GM21367 (cell line): ENCODE measurements around the gene RNF175.

Experiments used
- ATAC-seq: cut with Tn5 transposase; IDR thresholded peaks from one replicate; pipeline ENCODE4 v1.9.1; 2021; ENCODE audit not compliant: unreplicated experiment

RNF175 gene

GRCh38 chr4:153785910-153786721 is 26.3 kb upstream of the RNF175 start:
- no peak for ATAC-seq

- no peak for ATAC-seq
Observed at GRCh38 chr4:153784166-153784699, 24.4 kb upstream of the RNF175 start.

GRCh38 chr4:153782581-153782980 is 22.8 kb upstream of the RNF175 start:
- ATAC-seq = no peak

GRCh38 chr4:153781717-153782416 is 22.0 kb upstream of the RNF175 start:
- no peak for ATAC-seq

- no peak for ATAC-seq
Observed at GRCh38 chr4:153781280-153781679, 21.5 kb upstream of the RNF175 start.

- ATAC-seq = no peak
Observed at GRCh38 chr4:153780876-153781275, 21.1 kb upstream of the RNF175 start.

- no peak for ATAC-seq
Observed at GRCh38 chr4:153780221-153780620, 20.4 kb upstream of the RNF175 start.

GRCh38 chr4:153778383-153778782 is 18.6 kb upstream of the RNF175 start:
- ATAC-seq = no peak

- ATAC-seq = no peak
Observed at GRCh38 chr4:153777421-153777820, 17.6 kb upstream of the RNF175 start.

- no peak for ATAC-seq
Observed at GRCh38 chr4:153776601-153777000, 16.8 kb upstream of the RNF175 start.

- ATAC-seq = no peak
Observed at GRCh38 chr4:153773236-153773690, 13.4 kb upstream of the RNF175 start.

- no peak for ATAC-seq
Observed at GRCh38 chr4:153771046-153771445, 11.2 kb upstream of the RNF175 start.

- no peak for ATAC-seq
Observed at GRCh38 chr4:153766758-153767157, 6.9 kb upstream of the RNF175 start.

GRCh38 chr4:153765894-153766293 is 6.1 kb upstream of the RNF175 start:
- ATAC-seq = no peak

- ATAC-seq = no peak
Observed at GRCh38 chr4:153764601-153765368, 5.0 kb upstream of the RNF175 start.

GRCh38 chr4:153763404-153763803 is 3.6 kb upstream of the RNF175 start:
- ATAC-seq = no peak

- ATAC-seq = no peak
Observed at GRCh38 chr4:153758688-153759406, 977 bp downstream of the RNF175 start.

GRCh38 chr4:153758136-153758535 is 1.7 kb downstream of the RNF175 start:
- no peak for ATAC-seq

- no peak for ATAC-seq
Observed at GRCh38 chr4:153757407-153757806, 2.4 kb downstream of the RNF175 start.

GRCh38 chr4:153755186-153755585 is 4.6 kb downstream of the RNF175 start:
- ATAC-seq = no peak
